GM21381 (cell line): ENCODE data around the gene ECE1.
"Not testable (repeated sequence)": the region's sequence is repeated elsewhere in the genome, so short reads cannot be mapped to it uniquely, and the experiment has no call there.

Source experiments
- ATAC-seq: cut with Tn5 transposase; IDR thresholded peaks from one replicate; pipeline ENCODE4 v1.9.1; 2021; ENCODE audit warnings: mild to moderate bottlenecking, moderate library complexity; ENCODE audit not compliant: unreplicated experiment

ECE1 gene

DNA sequence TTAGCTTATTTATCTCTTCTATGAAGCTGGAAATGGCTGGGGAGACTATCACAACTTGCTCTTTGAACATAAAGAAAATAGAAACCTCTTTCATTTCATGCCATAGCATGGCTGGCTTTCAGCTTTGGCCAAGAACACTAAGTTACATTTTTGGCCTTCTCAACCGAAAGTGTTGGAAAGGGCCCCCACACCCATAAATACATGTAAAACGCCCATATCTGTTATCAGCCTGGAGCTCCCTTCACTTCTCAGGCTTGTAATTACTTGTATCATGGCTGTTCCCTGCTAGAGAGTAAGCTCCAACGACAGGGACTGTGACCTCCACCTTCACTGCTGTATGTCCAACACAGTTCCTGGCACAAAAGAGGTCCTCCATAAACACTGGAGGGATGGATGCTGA lies 100.8 kb downstream of the ECE1 start:
- no peak for ATAC-seq

DNA sequence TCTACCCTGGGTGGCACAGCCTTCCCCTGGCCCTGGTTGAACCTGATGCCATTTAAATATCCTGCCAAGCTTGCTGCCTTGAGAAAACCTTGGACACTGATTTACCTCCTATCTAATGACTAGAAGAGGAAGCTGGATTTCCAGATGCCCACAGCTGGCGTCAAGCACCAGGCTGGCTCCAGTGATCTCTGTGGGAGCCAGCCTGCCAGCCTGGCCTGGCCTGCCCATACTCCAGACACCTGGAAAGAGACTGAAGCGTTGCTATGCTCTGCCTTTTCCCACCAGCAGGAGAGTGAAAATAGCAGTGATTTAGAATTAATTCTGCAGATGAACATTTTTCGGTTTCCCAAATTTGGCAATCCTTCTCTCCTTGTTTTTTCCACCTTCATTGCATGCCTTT lies 102.0 kb downstream of the ECE1 start:
- ATAC-seq: no peak

DNA sequence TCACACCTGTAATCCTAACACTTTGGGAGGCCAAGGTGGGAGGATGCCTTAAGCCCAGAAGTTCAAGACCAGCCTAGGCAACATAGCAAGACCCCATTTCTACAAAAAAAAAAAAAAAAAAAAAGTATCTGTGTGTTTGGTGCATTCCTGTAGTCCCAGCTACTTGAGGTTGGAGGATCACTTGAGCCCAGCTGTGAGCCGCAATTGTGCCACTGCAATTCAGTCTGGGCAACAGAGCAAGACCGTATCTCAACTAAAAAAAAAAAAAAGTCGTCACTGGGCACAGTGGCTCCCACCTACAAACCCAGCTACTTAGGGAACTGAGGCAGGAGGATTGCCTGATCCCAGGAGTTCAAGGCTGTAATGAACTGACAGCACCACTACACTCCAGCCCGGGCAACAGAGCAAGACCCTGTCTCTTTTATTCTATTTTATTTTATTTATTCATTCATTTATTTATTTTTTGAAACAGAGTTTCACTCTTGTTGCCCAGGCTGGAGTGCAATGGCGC lies 105.0 kb downstream of the ECE1 start:
- ATAC-seq: no peak

DNA sequence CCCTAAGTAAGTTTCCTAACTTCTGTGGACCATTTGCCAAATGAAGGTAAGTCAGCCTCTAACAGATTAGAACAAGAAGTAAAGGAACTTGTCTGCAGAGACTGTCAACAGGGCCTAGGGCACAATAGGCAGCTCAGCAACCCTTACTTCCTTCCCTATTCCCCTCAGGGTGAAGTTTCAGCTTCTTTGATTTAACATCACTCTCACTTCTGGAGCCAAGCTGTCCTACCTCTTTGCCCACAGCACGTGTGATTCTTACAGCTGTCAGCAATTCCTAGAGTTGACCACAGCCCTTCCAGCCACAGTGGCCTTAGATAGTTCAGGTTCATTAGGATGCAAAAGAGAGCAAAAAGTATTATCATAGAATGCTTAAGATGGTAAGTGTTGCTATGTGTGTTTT lies 106.0 kb downstream of the ECE1 start:
- ATAC-seq: no peak

DNA sequence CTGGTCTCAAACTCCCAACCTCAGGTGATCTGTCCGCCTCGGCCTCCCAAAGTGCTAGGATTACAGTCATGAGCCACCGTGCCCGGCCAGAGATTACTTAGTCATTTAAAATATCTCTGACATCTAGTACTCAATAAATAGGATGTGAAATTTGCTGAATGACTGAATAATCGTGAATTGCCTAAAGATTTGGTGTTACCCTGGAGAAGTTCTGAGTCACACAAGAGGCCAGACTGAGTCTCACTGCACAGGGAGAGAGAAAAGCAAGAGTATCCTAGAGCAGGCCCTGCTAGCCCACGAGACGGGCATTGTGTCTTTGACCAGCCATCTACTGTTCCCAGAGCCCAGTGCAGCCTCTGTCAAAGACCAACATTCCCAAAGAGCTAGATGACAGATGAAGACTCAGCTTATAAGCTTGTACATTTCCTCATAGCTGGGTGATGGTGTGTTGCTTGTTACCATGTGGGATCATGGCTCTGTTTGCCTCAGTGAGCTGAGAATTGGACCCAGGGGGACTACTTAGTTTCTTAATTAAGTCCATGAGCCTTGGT lies 108.0 kb downstream of the ECE1 start:
- ATAC-seq: no peak

DNA sequence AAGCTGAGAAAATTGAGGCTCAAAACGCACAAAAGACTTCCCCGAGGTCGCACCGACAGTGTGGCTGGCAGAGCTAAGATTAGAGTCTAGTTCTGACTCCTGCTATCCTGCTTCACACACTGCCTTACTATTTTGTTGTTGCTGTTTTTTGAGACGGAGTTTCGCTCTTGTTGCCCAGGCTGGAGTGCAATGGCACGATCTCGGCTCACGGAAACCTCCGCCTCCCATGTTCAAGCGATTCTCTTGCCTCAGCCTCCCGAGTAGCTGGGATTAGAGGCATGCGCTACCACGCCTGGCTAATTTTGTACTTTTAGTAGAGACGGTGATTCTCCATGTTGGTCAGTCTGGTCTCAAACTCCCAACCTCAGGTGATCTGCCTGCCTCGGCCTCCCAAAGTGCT lies 112.0 kb downstream of the ECE1 start:
- ATAC-seq: not testable (repeated sequence)

DNA sequence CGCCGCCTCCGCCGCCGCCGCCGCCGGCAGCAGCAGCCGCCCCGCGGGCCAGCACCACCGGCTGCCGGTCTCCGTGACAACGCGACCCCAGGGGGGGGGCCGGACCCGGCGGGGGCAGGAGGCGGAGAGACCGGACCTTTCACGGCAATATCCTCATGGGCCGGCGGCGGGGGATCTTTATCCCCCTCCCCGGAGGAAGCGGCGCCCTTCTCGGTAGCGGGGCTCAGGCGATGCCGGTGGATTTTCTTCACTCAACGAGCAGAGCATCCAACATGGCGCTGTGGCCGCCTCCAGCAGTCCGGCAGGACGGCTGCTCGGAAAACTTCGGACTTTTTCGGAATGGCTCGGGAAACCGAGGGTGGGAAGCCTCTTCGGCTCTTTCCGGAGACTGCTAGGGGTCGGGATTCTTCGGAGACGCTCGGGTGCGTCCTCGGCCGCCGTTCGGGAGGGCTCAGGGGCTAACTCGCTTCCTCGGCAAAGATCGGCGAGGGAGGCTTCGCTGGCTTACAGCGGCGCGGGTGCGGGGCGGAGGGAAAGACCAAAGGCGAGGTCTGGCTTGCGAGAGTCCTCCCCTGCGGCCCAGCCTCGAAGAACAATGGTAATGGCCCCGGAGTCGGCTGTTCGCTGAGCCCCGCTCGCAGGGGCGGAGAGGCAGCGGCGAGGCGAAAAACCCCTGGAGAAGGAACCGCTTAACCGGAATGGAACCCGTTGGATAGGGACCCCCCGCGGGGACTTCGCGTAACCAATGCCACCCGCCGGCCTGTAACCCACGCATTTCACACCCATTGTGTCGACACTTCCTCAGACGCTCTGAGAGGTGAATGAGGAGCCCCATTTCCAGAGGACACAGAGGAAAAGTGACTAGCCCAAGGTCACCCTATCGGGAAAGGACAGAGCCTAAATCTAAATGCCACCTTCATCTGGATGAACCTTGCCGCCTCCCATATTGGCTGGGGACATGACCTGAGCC lies 113.4 kb downstream of the ECE1 start, which contains the start of gene EIF4G3:
TSS of gene EIF4G3 (minus strand) at position 312 of the 970 bp plus-strand sequence. CDS start 174,155 bp downstream, outside the sequence.
- peak; percentile 88 for ATAC-seq

DNA sequence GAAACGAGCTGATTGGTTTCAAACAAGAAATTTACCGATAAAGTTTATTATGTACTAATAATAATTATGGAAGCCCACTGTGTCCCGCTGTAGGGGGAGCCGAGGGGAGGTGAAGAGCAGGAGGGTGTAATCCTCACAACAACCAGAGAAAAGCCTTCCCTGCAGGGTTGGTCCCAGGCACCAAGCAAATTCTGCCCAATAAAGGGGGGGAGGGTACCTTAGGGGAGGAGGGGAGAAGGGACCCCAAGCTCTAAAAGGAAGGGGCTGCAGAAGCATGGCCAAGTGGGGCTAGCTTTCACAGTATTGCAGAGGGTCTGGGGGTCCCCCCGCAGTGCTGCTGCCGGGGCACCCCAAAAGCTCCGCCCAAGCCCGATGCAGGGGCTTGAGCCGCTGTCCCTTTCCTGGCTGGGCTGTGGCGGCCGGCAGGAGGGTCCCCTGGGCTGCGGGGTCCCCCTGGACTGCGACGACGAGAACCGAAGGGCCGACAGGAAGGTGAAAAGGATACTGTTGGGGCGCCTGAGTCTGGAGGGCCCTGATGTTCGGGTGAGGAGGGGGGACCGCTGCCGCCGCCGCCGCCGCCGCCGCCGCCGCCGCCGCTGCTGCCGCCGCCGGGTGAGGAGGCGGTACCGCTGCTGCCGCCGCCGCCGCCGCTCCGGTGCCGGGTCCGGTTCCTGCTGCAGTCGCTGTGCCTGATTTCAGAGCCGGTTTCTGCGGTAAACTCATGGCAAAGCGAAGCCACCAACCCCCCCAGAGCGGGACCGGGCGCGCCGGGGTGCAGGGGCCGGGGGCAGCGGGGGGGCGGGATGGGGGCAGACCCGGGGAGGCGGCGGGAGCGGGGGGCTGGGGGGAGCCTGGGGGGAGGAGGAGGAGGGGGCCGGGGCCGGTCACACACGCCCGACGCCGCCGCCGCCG lies 114.3 kb downstream of the ECE1 start:
- peak; percentile 13 for ATAC-seq

DNA sequence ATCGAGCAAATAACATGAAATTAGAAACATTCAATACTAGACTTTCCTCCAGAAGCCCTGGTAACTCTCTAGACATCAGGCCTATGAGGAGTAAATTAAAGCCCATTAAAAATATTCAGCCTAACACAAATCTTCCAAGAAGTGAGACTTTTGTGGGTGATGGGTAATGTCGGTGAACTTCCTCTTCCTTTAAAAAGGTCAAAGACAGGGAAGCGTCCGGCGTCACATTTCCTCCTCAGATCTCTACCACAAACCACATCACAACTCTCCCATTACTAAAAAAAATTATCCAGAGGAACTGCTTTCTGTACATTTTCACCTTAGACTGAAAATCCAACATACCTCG lies 115.0 kb downstream of the ECE1 start:
- ATAC-seq: no peak

DNA sequence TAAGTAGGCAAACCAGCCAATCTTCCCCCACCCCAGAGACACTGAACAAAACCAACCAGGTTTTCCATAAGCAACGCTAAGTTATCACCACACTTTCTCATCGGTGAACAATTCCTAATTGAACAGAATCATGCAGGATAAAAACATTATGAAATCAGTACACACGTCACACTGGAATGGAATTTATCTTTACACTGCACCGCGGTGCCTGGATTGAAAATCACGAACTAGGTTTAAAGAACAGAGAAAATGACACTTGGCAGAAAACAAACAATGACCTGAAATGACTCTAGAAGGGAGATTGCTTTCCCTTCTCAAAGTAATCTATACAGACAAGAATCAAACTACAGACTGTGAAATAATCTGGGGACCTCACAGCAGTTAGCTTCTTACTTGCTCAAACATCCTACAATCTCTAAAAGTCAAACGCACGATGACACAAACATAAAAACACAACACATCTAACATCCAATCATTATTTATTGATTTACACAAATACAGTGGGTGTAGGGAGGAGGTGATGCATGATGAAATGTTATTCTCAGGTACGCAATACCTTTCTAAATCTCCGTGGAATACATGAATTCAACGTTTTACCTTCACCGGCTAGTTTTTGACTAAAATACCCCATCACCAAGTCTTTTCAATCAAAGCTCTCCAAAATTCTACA lies 115.5 kb downstream of the ECE1 start:
- ATAC-seq: no peak

DNA sequence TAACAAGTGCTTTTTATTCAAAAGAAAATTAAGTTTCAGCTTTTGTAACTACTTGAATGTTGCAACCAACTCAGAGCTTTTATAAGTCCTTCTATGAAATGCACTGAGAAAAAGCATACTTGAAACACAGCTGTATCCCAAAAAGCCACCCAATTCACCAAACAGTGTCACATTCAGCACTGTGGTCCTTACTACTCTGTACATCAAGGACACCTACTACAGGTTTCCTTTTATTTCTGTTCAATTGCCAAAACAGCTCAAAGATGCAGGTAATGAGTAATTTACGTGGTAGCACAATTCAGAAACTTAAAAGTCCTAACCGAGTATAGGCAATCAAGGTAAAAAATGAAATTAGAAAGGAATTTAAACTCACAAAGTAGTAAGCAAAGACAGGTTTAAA lies 116.0 kb downstream of the ECE1 start:
- ATAC-seq: no peak

DNA sequence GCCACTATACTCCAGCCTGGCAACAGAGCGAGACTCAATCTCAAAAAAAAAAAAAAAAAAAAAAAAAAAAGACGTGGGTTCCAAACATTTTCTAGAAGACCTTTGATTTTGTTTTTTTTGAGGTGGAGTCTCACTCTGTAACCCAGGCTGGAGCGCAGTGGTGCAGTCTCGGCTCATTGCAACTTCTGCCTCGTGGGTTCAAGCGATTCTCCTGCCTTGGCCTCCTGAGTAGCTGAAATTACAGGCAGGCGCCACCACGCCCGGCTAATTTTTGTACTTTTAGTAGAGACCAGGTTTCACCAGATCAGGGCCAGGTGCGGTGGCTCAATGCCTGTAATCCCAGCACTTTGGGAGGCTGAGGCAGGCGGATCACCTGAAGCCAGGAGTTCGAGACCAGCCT lies 117.2 kb downstream of the ECE1 start:
- ATAC-seq: not testable (repeated sequence)

DNA sequence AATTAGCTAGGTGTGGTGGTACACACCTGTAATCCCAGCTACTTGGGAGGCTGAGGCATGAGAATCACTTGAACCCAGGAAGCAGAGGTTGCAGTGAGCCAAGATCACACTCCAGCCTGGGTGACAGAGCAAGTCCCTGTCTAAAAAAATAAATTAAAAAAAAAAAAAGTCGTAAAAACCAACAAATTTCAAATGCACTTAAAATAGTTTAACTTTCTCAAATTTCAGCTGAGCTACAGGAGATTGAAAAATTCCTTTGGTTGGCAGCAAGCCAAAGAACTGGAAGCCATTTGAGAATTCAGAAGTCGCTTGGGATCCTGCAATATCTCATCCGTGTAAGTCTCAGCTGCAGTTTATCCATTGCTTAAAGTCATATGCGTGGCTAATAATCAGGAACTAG lies 119.4 kb downstream of the ECE1 start:
- not testable (repeated sequence) for ATAC-seq

DNA sequence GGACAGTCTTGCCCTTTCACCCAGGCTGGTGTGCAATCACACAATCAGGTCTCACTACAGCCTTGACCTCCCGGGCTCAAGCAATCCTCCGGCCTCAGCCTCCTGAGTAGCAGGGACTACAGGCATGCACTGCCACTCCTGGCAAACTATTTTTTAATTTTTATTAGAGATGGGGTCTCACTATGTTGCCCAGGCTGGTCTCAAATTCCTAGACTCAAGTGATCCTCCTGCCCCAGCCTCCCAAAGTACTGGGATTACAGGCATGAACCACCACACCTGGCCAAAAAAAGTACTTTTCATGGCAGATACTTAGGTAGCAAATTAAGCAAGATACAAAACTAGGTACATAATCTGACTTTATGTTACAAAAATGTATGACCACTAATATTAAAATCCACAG lies 121.8 kb downstream of the ECE1 start:
- no peak for ATAC-seq
